Stimulated activated naive B cell treated with anti-CD40 and anti-IgM and Interleukin-4, amounts not matched to agents 10 μg/mL and 1 μg/mL and 100 μg/mL, for 72 hours (primary cell): ENCODE data around the gene GABRB3.

Experiments
- ATAC-seq, 2 donors: fragments of 150-1000 bp; cut with Tn5 transposase; replicated peaks; 2 replicates each; pipeline ENCODE4 v1.10.0; 2021; ENCODE audit warnings: moderate library complexity in 1 of 2
- DNase-seq: peaks from one replicate; pipeline ENCODE4 v3.0.0; 2021
- H3K27ac Mint-ChIP-seq: one replicate; pipeline ENCODE4 v1.8.0; 2022; ENCODE audit warnings: mild to moderate bottlenecking, mixed read lengths
- H3K27me3 Mint-ChIP-seq, 2 donors: one replicate each; pipeline ENCODE4 v1.8.0; 2022; ENCODE audit warnings: mixed read lengths in 2 of 2
- H3K36me3 Mint-ChIP-seq, 2 donors: one replicate each; pipeline ENCODE4 v1.8.0; 2022; ENCODE audit warnings: mixed read lengths in 2 of 2, mild to moderate bottlenecking in 1 of 2
- H3K4me1 Mint-ChIP-seq, 2 donors: one replicate each; pipeline ENCODE4 v1.8.0; 2022; ENCODE audit warnings: mixed read lengths in 2 of 2, mild to moderate bottlenecking in 1 of 2
- H3K4me3 Mint-ChIP-seq, 2 donors: one replicate each; pipeline ENCODE4 v1.8.0; 2022; ENCODE audit warnings: mild to moderate bottlenecking in 2 of 2, mixed read lengths in 2 of 2, moderate library complexity in 1 of 2
- H3K9me3 Mint-ChIP-seq, 2 donors: one replicate each; pipeline ENCODE4 v1.8.0; 2022; ENCODE audit warnings: mixed read lengths in 2 of 2, mild to moderate bottlenecking in 1 of 2

GABRB3 gene

GRCh38 chr15:26766262-26766661 is 6.6 kb downstream of the GABRB3 start:
- no peak overlapping the region for H3K27ac Mint-ChIP-seq
- no peak overlapping the region for H3K4me3 Mint-ChIP-seq
- peaks cover 13 to 18% of the 10 kb centered on the region in 2 donors for H3K27me3 Mint-ChIP-seq
- H3K4me1 Mint-ChIP-seq = no peaks in the 10 kb centered on the region
- DNase-seq (no peak), ATAC-seq (no peak)
- peaks cover 3 to 5% of the 10 kb centered on the region in 2 donors for H3K9me3 Mint-ChIP-seq
- no peaks in the 10 kb centered on the region for H3K36me3 Mint-ChIP-seq

GRCh38 chr15:26759986-26760385 is 12.9 kb downstream of the GABRB3 start:
- Mint-ChIP-seq H3K4me3 (no peak overlapping the region), H3K27me3 (no peaks in the 10 kb centered on the region), H3K27ac (no peak overlapping the region), H3K9me3 (peaks cover 2 to 3% of the 10 kb centered on the region in 2 donors), H3K36me3 (no peaks in the 10 kb centered on the region), H3K4me1 (no peaks in the 10 kb centered on the region)
- ATAC-seq = no peak
- no peak for DNase-seq

GRCh38 chr15:26758079-26758478 is 14.8 kb downstream of the GABRB3 start:
- no peak for DNase-seq
- H3K9me3 Mint-ChIP-seq = peaks cover 3 to 8% of the 10 kb centered on the region in 2 donors
- H3K36me3 Mint-ChIP-seq = no peaks in the 10 kb centered on the region
- H3K4me3 Mint-ChIP-seq = no peak overlapping the region
- ATAC-seq = no peak
- no peak overlapping the region for H3K27ac Mint-ChIP-seq
- H3K27me3 Mint-ChIP-seq = no peaks in the 10 kb centered on the region
- no peaks in the 10 kb centered on the region for H3K4me1 Mint-ChIP-seq

GRCh38 chr15:26757141-26757540 is 15.7 kb downstream of the GABRB3 start:
- DNase-seq = no peak
- Mint-ChIP-seq H3K4me3 (no peak overlapping the region), H3K27ac (no peak overlapping the region)

GRCh38 chr15:26744894-26745293 is 28.0 kb downstream of the GABRB3 start:
- Mint-ChIP-seq H3K4me1 (no peaks in the 10 kb centered on the region), H3K27me3 (no peaks in the 10 kb centered on the region), H3K36me3 (no peaks in the 10 kb centered on the region), H3K27ac (no peak overlapping the region), H3K4me3 (no peak overlapping the region), H3K9me3 (peaks cover 0 to 8% of the 10 kb centered on the region in 2 donors)
- ATAC-seq = no peak
- no peak for DNase-seq

More at GRCh38 chr15:26757141-26757540, 15.7 kb downstream of the GABRB3 start:
- Mint-ChIP-seq H3K36me3 (no peaks in the 10 kb centered on the region), H3K27me3 (no peaks in the 10 kb centered on the region), H3K4me1 (no peaks in the 10 kb centered on the region), H3K9me3 (peaks cover 4 to 12% of the 10 kb centered on the region in 2 donors)
- no peak for ATAC-seq

GRCh38 chr15:26739791-26740190 is 33.1 kb downstream of the GABRB3 start:
- no peaks in the 10 kb centered on the region for H3K36me3 Mint-ChIP-seq
- no peaks in the 10 kb centered on the region for H3K27me3 Mint-ChIP-seq
- no peak overlapping the region for H3K4me3 Mint-ChIP-seq
- no peak for ATAC-seq
- no peak for DNase-seq
- H3K27ac Mint-ChIP-seq = no peak overlapping the region
- H3K9me3 Mint-ChIP-seq = peaks cover 0 to 10% of the 10 kb centered on the region in 2 donors
- H3K4me1 Mint-ChIP-seq = no peaks in the 10 kb centered on the region

- Mint-ChIP-seq H3K27ac (no peak overlapping the region), H3K36me3 (no peaks in the 10 kb centered on the region), H3K4me3 (no peak overlapping the region), H3K27me3 (no peaks in the 10 kb centered on the region), H3K4me1 (no peaks in the 10 kb centered on the region), H3K9me3 (peaks cover 0 to 10% of the 10 kb centered on the region in 2 donors)
- DNase-seq = no peak
- no peak for ATAC-seq
Measured at GRCh38 chr15:26738996-26739395, 33.9 kb downstream of the GABRB3 start.

GRCh38 chr15:26736502-26737248 is 36.2 kb downstream of the GABRB3 start:
- no peaks in the 10 kb centered on the region for H3K27me3 Mint-ChIP-seq
- peaks cover 0 to 3% of the 10 kb centered on the region in 2 donors for H3K36me3 Mint-ChIP-seq
- DNase-seq (no peak), ATAC-seq (no peak)
- H3K4me1 Mint-ChIP-seq = no peaks in the 10 kb centered on the region
- peaks cover 9 to 16% of the 10 kb centered on the region in 2 donors for H3K9me3 Mint-ChIP-seq
- H3K4me3 Mint-ChIP-seq = no peak overlapping the region
- H3K27ac Mint-ChIP-seq = no peak overlapping the region

- Mint-ChIP-seq H3K9me3 (peaks cover 9 to 10% of the 10 kb centered on the region in 2 donors), H3K27ac (no peak overlapping the region), H3K4me1 (no peaks in the 10 kb centered on the region), H3K4me3 (no peak overlapping the region), H3K36me3 (peaks cover 0 to 3% of the 10 kb centered on the region in 2 donors), H3K27me3 (no peaks in the 10 kb centered on the region)
- ATAC-seq (no peak), DNase-seq (no peak)
Measured at GRCh38 chr15:26731965-26732364, 40.9 kb downstream of the GABRB3 start.

GRCh38 chr15:26729581-26729980 is 43.3 kb downstream of the GABRB3 start:
- DNase-seq (no peak), ATAC-seq (no peak)
- Mint-ChIP-seq H3K27me3 (no peaks in the 10 kb centered on the region), H3K4me1 (no peaks in the 10 kb centered on the region), H3K27ac (no peak overlapping the region), H3K4me3 (no peak overlapping the region), H3K9me3 (peaks cover 10 to 11% of the 10 kb centered on the region in 2 donors), H3K36me3 (peaks cover 0 to 3% of the 10 kb centered on the region in 2 donors)

- ATAC-seq = no peak
- no peak overlapping the region for H3K4me3 Mint-ChIP-seq
- no peak for DNase-seq
Measured at GRCh38 chr15:26729030-26729429, 43.8 kb downstream of the GABRB3 start.

GRCh38 chr15:26724381-26725150 is 48.3 kb downstream of the GABRB3 start:
- no peak overlapping the region for H3K27ac Mint-ChIP-seq
- H3K4me3 Mint-ChIP-seq = no peak overlapping the region
- no peaks in the 10 kb centered on the region for H3K27me3 Mint-ChIP-seq
- ATAC-seq = no peak
- no peaks in the 10 kb centered on the region for H3K36me3 Mint-ChIP-seq
- H3K9me3 Mint-ChIP-seq = peaks cover 7% of the 10 kb centered on the region in 2 donors
- DNase-seq = no peak
- no peaks in the 10 kb centered on the region for H3K4me1 Mint-ChIP-seq

More at GRCh38 chr15:26729030-26729429, 43.8 kb downstream of the GABRB3 start:
- Mint-ChIP-seq H3K4me1 (no peaks in the 10 kb centered on the region), H3K9me3 (peaks cover 11 to 12% of the 10 kb centered on the region in 2 donors), H3K27me3 (no peaks in the 10 kb centered on the region), H3K27ac (no peak overlapping the region), H3K36me3 (peaks cover 0 to 3% of the 10 kb centered on the region in 2 donors)

- Mint-ChIP-seq H3K4me3 (no peak overlapping the region), H3K27me3 (no peaks in the 10 kb centered on the region), H3K27ac (no peak overlapping the region), H3K9me3 (peaks cover 10 to 14% of the 10 kb centered on the region in 2 donors), H3K36me3 (no peaks in the 10 kb centered on the region), H3K4me1 (no peaks in the 10 kb centered on the region)
- ATAC-seq (no peak), DNase-seq (no peak)
Measured at GRCh38 chr15:26722621-26723160, 50.2 kb downstream of the GABRB3 start.

- ATAC-seq = no peak
- Mint-ChIP-seq H3K4me1 (no peaks in the 10 kb centered on the region), H3K27me3 (no peaks in the 10 kb centered on the region), H3K9me3 (peaks cover 20 to 22% of the 10 kb centered on the region in 2 donors), H3K27ac (no peak overlapping the region), H3K36me3 (no peaks in the 10 kb centered on the region), H3K4me3 (no peak overlapping the region)
- DNase-seq = no peak
Measured at GRCh38 chr15:26721232-26721967, 51.5 kb downstream of the GABRB3 start.
